ENCODE results near the gene MT1M.
"Not testable (repeated sequence)": the region's sequence is repeated elsewhere in the genome, so short reads cannot be mapped to it uniquely, and the experiment has no call there.

Gene MT1M

GRCh38 chr16:56620339-56620897, 12.0 kb upstream of the MT1M start:
- DNase-seq (ENCODE audit: low read depth) = no peak
- no peak overlapping the region for H3K4me3 ChIP-seq (ENCODE audit: low read depth, low read length)
- TF ChIP-seq CTCF (IDR thresholded peaks at IDR 0.05; ENCODE audit: control insufficient read depth, extremely low read depth, insufficient read depth) = no peak

- H3K4me3 ChIP-seq (ENCODE audit: low read depth, low read length); DNase-seq (ENCODE audit: low read depth): not testable (repeated sequence)
Observed at GRCh38 chr16:56621665-56622445, 10.6 kb upstream of the MT1M start.

GRCh38 chr16:56623184-56623583, 9.3 kb upstream of the MT1M start:
- H3K4me3 ChIP-seq (ENCODE audit: low read depth, low read length); DNase-seq (ENCODE audit: low read depth): not testable (repeated sequence)

- no peak overlapping the region for H3K4me3 ChIP-seq (ENCODE audit: low read depth, low read length)
- TF ChIP-seq CTCF (IDR thresholded peaks at IDR 0.05; ENCODE audit: control insufficient read depth, extremely low read depth, insufficient read depth) = no peak
- no peak for DNase-seq (ENCODE audit: low read depth)
Observed at GRCh38 chr16:56623637-56624036, 8.8 kb upstream of the MT1M start.

GRCh38 chr16:56625140-56625942, 7.1 kb upstream of the MT1M start, which contains the start of gene MT1E:
MT1E (plus strand) TSS chr16:56625781; CDS start chr16:56625852, 71 bp downstream.
- TF ChIP-seq CTCF (IDR thresholded peaks at IDR 0.05; ENCODE audit: control insufficient read depth, extremely low read depth, insufficient read depth) = no peak
- no peak within 1 kb of the TSS for H3K4me3 ChIP-seq (ENCODE audit: low read depth, low read length)
- no peak for DNase-seq (ENCODE audit: low read depth)

GRCh38 chr16:56625943-56626654, 6.4 kb upstream of the MT1M start:
- DNase-seq (ENCODE audit: low read depth) = no peak
- no peak overlapping the region for H3K4me3 ChIP-seq (ENCODE audit: low read depth, low read length)
- TF ChIP-seq CTCF (IDR thresholded peaks at IDR 0.05; ENCODE audit: control insufficient read depth, extremely low read depth, insufficient read depth) = no peak

- no peak overlapping the region for H3K4me3 ChIP-seq (ENCODE audit: low read depth, low read length)
- no peak for TF ChIP-seq CTCF (IDR thresholded peaks at IDR 0.05; ENCODE audit: control insufficient read depth, extremely low read depth, insufficient read depth)
- DNase-seq (ENCODE audit: low read depth) = no peak
Observed at GRCh38 chr16:56626685-56627084, 5.8 kb upstream of the MT1M start.
